ENCODE results near the gene NCDN.
"Not testable (repeated sequence)": the region's sequence is repeated elsewhere in the genome, so short reads cannot be mapped to it uniquely, and the experiment has no call there.

Gene NCDN

DNA sequence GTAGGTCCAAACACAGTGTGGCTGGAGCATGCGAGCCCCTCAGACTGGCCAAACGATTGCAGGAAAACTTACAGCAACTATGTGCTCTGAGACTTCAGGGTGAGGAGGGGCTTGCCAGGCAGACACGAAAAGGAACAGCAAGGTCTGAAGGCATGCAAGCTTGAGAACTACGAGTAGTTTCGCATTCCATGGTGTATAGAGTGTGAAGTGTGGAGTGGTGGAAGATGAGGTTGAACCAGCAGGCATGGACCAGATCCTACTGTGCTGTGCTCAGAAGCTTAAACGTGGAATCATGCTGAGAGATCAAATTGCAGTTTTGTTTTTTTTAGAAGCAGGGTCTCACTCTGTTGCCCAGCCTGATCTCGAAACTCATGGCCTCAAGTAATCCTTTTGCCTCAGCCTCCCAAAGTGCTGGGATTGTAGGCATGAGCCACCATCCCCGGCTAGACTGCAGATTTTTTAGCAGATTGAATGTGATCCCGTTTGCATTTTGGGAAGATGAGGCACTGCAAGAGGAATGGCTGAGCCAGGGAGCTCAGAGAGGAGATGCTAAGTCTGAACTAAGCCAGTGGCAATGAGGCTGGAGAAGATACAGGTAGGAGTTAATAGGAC lies 10.5 kb downstream of the NCDN start:
- DNase-seq, result no peak

DNA sequence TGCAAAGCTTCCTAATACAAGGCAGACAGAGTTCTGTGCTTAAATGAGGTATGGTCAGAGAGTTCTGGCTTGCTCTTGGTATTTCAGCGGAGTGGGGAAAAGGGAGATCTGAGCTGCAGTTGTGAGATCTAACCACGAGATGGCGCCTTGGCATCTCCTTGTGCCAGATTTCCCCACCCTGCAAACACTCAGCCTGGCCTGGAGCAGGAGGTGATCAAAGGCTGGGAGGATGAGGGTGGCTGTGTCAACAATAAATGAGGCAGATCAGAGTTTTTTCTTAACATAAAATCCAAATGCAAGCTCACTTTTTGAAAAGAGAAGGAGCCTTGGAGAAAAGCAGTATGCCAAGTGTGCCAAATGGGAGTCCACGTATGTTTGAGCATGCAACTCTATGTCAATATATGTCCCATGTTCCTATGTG lies 11.4 kb downstream of the NCDN start:
- peak in 46 of 56 donors; percentile 17 to 83 (median 52) for DNase-seq

DNA sequence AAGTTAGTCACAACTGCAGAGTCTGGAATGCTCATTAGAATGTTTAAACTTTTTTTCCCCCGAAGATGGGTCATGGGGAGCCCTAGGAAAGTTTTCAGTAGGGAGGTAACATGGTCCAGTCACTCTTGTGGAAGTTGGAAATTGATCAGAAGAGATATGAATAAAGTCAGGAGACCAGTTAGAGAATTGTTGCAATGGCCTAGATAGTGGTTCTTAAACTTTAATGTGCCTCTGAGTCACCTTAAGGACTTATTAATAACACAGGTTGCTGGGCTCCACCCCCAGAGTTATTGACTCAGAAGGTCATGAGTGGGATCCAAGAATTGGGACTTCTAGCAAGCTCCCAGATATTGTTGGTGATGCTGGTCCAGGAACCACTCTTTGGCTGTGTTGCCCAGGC lies 12.3 kb downstream of the NCDN start:
- DNase-seq, result no peak

DNA sequence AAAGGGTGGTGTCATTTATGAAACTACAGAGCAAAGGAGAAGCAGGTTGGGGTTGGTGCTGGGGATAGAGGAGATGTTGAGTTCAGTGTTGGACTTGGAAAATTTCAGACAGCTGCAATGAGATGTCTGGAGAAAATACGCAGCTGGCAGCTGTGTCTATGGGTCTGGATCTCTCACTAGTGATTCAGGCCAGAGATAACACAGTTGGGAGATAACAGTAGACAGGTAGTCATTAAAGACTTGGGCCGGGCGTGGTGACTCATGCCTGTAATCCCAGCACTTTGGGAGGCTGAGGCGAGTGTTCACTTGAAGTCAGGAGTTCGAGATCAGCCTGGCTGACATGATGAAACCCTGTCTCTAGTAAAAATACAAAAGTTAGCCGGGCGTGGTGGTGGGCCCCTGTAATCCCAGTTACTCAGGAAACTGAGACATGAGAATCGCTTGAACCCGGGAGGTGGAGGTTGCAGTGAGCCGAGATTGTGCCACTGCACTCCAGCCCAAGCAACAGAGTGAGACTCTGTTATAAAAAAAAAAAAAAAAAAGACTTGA lies 13.1 kb downstream of the NCDN start:
- DNase-seq, result no peak

DNA sequence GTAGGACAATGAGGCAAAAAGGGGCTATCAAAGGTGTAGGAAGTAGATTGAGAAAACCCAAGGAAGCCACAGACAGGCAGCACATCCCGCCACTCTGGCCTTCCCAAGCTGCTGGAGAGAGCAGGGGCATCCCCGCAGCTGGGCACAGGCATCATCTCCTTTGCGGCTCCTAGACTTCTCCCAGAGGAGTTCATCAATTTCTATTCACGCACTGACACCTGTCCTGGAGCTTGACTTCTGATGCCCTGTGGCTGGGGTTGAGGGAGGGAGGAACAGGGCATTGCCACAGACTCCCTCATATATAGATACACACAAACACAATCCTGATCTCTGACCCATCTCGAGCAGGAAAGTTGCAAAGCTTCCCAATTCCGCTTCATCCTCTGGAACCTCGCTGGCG lies 13.7 kb downstream of the NCDN start:
- no peak for DNase-seq

DNA sequence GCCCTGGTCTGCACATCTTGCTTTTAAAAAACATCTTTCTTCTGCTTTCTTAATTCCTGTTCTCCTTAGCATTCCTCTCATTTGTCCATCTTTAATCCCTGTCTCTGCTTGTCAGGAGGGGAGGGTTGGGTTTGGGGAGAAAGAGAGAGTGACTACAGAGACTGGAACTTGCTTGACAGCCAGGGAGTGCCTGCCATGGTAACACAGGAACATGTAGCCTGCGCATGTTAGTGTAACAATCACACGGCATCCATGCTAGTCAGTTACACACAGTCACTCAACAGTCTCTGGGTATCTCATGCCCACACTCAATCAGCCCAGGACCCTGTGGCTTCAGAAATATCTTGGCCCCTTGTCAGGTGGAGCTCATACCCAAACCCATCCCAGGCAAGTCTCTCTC lies 14.7 kb downstream of the NCDN start:
- DNase-seq, result no peak

DNA sequence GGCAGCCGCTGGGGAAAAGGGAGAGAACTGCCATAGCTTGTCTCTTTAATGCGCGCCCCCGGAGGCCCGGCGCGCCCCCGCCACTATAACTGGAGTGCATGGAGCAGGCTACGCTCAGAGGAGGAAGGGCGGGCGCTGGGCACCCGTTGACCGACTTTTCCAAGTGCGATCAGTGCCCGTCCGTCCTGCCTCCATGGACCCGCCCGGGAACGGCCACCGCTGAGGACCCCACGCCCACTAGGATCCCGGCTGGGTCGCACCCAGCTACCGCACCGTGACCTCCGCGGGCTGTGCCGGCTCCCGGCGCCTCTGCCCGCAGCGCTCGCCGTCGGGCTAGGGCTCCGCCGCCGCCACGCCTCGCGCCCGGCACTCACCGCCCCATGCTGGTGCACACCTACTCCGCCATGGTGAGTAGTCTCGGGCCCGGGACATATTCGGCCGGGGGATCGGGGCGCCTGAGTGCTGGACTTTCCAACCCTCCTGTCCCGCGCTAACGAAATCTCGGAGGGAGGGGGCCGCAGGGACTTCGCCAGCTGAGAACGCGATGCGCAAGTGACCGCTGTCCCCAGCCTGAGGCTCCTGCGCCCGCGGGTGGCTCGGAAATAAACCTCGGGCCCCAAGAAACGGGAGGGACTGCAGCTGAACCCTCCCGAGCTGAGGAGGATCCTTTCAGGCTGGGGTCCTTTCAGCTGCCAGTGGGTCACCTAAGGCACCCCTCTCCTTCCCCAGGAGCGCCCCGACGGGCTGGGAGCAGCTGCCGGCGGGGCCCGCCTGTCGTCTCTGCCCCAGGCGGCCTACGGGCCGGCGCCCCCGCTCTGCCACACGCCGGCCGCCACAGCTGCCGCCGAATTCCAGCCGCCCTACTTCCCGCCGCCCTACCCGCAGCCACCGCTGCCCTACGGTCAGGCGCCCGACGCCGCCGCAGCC lies 15.9 kb downstream of the NCDN start, which contains the start of gene TFAP2E:
Gene TFAP2E, plus strand, starts transcription at position 117 of the 927 bp plus-strand sequence. Its CDS starts 264 bp downstream, at position 381.
- DNase-seq, result peak in 36 of 56 donors; percentile 15 to 73 (median 32)

DNA sequence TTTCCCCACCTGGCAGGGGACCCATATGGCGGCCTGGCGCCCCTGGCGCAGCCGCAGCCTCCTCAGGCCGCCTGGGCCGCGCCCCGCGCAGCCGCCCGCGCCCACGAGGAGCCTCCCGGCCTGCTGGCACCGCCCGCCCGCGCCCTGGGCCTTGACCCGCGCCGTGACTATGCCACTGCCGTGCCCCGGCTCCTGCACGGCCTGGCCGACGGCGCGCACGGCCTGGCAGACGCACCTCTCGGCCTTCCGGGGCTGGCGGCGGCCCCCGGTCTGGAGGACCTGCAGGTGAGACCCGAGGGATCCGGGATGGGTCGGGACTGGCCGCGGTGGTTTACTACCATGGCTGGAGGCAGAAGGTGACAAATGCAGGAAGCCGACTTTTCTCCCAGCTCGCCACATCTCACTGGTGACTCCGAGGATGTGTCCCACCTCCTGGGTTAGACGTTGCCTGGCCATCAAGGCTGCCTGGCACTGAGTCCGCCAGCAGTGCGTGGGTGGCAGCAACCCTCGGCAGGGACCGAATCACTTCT lies 16.6 kb downstream of the NCDN start:
- DNase-seq, result no peak

DNA sequence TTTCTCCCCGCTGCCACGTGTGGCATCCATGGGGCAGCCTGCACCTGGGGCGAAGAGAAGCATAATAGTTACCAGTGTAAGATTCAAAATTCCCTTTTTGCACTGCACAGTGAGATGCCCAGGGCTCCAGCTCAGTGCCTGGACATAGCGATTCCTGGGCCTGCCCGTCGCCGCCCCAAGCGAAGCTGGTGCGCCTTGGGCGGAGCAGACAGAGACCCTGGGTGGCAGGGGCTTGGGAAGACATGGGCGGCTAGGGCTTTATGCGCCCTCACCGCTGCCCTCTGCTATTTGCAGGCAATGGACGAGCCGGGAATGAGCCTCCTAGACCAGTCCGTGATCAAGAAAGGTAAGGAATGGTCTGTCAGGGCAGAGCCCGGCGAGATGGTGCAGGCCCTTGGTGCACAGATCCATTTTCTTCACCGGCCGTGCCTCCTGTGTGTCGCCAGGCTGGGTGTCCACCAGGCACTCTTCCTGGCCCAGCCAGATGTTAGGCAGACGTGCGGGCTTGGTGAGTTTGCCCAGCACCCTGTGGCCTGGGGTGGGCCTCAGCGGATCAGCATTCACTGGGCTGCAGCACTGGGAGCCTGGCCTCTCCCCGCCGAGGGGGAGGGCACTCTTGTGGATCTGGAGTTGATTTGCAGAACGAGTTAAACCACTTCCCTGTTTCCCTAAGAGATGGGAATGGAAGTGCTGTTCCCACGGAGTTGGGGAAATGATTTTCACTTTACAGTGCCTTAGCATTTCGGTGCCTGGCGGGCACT lies 17.2 kb downstream of the NCDN start:
- no peak for DNase-seq

DNA sequence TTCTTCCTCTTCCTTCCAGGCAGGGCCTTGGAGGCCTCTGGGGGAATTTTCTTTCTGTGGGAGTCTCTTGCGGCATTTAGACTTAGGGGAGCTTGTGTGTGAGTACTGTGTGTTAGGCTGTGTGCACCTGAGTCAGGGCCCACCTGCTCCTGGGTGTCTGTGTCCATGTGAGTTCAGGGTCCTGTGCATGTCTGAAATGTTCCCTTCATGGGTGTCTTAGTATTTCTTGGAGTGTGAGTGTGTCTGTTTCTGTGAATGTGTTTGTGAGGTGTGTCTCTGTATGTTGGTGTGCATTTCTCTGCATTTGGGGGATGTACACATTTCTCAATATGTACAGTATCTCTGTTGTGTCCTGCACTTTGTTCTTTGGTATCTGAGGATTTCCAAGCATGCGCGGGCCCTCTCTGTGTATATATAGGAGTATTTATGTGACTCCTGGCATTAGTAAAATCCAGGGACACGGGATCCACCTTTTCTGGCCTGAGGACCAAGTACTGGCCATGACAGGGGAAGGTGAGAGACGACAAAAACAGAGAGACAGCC lies 17.9 kb downstream of the NCDN start:
- DNase-seq, result no peak

DNA sequence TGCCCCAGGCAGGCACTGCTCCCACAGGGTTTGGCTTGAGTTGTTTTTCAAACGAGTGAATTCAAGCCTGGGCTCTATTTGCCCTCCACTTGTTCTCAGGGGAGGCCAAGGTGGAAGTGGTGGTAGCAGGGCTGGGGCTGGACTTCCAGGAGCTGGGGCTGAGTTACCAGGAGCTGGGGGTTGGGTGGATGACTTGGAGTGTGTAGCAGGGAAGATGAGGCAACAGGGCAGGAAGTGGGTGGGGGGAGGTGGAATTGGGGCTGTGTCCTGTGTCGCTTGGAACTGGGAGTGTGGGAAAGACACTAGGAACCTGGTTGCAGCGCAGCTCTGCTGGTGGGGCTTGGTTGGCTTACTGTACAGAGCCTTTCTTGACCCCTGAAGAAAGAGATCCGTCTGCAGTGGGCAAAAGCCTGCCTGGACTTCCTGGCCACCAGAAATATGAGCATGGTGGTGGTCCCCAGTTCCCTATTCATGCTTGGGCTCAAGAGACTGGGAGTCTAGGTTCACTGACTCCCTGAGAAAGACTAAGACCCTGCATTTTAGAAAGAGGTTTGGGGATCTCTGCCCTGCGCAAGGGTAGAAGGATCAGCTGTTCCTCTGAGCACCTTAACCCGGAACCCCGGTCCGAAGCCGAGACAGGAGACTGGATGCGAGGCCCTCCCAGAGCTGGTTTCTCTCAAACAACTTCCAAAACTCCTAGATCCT lies 18.6 kb downstream of the NCDN start:
- DNase-seq, result no peak

DNA sequence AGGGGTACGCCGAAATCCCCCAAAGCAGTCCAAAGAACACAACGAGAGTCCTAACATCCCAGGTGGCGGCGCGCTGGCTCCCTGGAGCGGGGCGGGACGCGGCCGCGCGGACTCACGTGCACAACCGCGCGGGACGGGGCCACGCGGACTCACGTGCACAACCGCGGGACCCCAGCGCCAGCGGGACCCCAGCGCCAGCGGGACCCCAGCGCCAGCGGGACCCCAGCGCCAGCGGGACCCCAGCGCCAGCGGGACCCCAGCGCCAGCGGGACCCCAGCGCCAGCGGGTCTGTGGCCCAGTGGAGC lies 19.1 kb downstream of the NCDN start:
- DNase-seq, result not testable (repeated sequence)

DNA sequence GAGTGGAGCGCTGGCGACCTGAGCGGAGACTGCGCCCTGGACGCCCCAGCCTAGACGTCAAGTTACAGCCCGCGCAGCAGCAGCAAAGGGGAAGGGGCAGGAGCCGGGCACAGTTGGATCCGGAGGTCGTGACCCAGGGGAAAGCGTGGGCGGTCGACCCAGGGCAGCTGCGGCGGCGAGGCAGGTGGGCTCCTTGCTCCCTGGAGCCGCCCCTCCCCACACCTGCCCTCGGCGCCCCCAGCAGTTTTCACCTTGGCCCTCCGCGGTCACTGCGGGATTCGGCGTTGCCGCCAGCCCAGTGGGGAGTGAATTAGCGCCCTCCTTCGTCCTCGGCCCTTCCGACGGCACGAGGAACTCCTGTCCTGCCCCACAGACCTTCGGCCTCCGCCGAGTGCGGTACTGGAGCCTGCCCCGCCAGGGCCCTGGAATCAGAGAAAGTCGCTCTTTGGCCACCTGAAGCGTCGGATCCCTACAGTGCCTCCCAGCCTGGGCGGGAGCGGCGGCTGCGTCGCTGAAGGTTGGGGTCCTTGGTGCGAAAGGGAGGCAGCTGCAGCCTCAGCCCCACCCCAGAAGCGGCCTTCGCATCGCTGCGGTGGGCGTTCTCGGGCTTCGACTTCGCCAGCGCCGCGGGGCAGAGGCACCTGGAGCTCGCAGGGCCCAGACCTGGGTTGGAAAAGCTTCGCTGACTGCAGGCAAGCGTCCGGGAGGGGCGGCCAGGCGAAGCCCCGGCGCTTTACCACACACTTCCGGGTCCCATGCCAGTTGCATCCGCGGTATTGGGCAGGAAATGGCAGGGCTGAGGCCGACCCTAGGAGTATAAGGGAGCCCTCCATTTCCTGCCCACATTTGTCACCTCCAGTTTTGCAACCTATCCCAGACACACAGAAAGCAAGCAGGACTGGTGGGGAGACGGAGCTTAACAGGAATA lies 19.7 kb downstream of the NCDN start:
- DNase-seq, result peak in 1 of 56 donors; percentile 12

DNA sequence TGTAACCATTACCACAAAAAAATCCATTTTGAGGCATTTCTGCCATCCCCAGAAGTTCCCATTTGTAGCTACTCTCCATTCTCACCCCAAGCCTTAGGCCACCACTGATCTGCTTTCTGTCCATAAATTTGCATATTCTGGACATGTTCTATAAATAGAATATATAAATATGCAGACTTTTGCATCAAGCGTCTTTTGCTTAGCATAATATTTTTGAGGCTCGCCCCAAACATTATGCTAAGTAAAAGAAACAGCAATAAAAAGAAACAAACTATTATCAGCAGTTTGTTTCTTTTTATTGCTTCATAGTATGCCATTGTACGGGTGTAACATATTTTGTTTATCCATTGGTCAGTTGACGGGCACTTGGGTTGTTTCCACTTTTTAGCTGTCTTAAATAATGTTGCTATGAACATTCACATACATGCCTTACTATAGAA lies 23.4 kb downstream of the NCDN start:
- no peak for DNase-seq

DNA sequence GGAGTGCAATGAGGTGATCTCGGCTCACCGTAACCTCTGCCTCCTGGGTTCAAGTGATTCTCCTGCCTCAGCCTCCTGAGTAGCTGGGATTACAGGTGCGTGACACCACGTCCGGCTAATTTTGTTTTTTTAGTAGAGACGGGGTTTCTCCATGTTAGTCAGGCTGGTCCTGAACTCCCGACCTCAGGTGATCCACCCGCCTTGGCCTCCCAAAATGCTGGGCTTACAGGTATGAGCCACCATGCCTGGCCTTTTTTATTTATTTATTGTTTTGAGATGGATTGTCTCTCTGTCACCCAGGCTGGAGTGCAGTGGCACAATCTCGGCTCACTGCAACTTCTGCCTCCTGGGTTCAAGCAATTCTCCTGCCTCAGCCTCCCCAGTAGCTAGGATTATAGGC lies 24.0 kb downstream of the NCDN start:
- DNase-seq, result not testable (repeated sequence)

DNA sequence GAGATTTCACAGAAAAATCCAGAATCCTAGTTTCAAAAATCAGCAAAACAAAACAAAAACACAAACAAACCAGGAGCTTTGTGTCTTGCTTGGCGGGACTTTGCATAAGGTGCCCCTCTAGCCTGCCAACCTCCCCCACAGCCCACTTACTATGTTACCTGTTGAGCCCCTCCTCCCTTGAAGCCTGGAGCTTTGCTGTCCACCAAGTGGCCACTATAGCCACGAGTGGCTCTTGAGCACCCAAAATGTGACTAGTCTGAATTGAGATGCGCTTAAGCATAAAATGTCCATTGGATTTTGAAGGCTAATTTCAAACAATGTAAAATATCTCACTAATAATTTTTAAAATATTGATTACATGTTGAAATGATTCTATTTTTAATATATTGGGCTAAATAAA lies 27.7 kb downstream of the NCDN start:
- no peak for DNase-seq

DNA sequence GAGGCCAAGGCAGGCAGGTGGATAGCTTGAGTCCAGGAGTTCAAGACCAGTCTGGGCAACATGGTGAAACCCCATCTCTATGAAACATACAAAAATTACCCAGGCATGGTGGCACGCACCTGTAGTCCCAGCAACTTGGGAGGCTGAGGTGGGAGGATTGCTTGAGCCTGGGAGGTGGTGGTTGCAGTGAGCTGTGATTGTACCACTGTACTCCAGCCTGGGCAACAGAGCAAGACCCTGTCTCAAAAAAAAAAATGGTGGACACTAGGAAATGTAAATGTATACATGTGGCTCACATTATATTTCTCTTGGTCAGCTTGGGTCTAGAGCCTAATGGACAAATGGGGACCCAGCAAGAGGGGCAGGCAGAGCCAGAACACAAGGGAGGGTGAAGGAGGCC lies 28.2 kb downstream of the NCDN start:
- DNase-seq, result not testable (repeated sequence)

DNA sequence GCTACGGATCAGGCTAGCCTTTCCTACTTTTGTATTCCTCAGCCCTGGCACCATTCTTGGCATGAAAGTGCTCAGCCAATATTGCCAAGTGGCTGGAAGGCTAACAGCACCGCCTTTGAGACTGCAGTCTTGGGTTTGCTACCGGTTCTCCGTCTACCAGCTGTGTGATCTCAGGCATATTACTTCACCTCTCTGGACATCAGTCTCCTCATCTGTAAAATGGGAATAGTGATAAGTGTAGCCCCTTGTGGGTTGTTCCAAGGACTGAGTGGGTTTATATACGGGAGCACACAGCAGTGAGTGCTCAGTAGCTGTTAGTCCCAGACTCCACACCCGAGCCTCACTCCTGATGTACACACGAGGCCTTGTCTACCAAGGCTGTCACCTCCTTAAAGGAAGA lies 29.2 kb downstream of the NCDN start:
- no peak for DNase-seq

DNA sequence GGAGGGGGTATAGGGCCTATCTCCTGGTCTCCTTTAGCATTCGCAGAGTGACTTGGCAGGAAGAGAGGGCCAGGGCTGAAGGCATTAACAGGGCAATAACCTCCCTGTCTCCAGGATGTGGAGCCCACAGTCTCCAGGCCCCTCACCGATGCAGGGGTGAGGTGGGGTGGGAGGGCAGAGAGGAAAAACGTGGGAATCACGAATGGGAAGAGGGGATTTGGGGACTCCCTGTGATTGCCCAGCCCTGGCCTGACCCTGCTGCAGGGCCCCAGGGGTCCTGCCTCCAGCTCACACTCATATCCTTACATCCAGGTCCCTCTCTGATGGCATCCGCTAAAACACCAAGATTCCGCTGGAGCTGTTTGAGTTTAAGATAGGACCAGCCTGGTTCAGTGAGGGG lies 30.1 kb downstream of the NCDN start:
- DNase-seq, result no peak
